Dermis blood vessel endothelial cell (primary cell): ENCODE data around the gene LRP1B. TPM values are rescaled to one million over a fixed set of nuclear protein-coding genes. Genes with fewer than 3 reads are reported as not detected.
"Not testable (repeated sequence)": the region's sequence is repeated elsewhere in the genome, so short reads cannot be mapped to it uniquely, and the experiment has no call there.

Experiments
- DNase-seq: peaks from one replicate; pipeline ENCODE4 v3.0.0; 2010
- total RNA-seq: library from RNA; depleted of rRNA; stranded (reverse); fragments of >200 nt; gene quantifications from 2 replicates; pipeline ENCODE4 v1.2.3, GENCODE V29; 2014

The LRP1B gene
- total RNA-seq, 1 donor from 2014 or later = under 0.01 TPM

DNA sequence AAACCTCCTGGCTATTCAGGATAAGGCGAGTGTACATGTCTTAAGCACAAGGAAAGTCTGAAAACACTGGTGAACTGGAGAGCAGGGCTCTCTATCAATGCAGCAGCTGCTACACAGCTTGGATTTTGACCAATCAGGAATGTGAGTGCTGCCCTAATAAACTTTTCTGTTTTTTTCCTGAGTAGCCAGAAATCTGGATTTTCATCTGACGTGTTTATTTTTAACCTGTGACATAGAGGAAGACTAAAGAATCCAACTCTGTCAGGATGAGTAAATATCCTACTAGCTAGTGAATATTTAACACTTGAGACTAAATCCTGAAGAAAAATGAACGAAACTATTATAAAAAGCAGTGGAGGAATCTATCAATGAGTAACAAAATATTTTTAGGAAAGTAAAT is 1638.9 kb downstream of the LRP1B start:
- DNase-seq = no peak

DNA sequence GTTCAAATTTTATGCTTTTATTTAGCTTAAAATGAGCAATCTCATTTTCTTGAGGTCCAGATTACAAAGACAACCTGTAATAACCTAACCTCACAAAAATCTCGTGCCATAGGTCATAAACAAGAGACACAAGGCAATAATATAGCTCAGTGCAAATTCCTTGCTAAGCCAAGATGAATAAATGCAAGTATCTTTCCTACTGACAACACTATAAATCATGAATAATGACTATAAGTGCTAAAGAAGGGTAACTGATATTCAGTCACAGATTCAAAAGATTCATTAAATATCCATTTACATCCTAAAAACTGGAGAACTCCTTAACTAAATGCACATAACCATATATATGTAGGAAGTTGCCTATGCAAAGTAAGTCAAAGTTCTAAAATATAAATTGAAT is 1641.6 kb downstream of the LRP1B start:
- no peak for DNase-seq

DNA sequence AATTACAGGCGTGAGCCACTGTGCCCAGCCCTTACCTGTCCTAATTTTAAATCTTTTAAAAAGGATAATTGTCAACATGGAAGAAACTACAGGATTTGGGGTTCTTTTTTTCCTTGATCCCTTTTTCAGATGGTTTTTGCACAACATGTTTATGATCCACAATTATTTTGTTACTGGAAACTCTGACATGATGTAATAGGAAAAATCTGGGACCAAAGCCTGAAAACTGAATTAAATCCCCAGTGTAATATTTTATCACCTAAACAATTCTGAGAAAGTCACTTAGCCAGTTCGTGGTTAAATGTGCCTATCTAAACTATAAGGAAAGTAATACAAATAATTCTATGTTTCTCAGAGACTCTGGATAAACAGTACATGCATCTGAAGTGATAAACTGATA is 1649.7 kb downstream of the LRP1B start:
- DNase-seq = no peak

DNA sequence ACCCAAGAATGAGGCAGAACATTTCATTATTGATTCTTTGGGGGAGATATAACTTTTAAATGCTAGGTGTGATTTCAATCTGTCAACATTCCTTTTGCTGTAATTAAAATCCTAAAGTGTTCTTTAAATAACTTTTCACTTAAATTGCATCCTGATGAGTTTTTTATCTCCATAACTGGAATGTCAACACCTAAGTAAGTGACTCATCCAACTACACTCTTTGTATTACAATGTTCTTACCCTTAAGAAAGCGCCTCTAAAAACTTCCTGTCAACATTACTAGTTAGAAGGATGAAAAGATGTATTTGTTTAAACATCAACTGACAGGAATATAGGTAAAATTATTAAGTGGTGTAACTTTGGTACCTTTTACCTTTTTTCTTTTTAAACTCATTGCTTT is 1657.0 kb downstream of the LRP1B start:
- no peak for DNase-seq

DNA sequence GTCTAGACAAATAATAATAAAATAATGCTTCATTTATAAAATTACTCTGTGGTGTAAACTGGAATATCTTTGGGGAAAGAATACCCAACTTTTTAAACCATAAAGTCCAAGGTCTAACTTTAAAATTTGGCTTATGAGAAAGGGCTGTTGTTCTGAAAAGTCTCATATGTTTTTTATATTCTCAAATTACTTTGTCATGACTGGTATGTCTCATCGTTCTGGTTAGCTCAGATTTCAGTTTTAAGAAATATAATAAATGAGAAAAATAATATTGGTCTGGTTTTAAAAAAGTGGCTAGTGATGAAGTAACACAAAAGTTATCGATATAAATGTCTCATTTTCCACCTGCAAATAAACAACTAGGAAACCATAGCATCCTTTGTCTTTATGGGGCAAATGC is 1658.1 kb downstream of the LRP1B start:
- DNase-seq = no peak

DNA sequence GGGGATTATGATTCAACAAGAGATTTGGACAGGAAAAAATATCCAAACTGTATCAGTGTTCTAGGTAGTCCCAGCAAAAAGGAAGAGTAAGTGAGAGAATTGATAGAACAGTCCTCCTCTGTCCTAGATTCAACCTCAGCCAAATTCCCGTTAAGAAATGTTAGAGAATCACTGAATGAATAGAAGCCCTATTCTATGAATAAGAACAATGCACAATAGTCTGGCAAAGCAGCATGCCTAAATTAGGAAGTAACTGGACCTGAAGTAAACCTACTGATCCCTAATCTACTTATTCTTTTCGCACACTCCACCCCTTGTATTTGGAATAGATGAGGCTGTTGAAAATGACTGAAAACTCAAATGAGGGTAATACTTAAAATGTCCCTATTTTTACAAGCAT is 1665.5 kb downstream of the LRP1B start:
- DNase-seq = no peak

DNA sequence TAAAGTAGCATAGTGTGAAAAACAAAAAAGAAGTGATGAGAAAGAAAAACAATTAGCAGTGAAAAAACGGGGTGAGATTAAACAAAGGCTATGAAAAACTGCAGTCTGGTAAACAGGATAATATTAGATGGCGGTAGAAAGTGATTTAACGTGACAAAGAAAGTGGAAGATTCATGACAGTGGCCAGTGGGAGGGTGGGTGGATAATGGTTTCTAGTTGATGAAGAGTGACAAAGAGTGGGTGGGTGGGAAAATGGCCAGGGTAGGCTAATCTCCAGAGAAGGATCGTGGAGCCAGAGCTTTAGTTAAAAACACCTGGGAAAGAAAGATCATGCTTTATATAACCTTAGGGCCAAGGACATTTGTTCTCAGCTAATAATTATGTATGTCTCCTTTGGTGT is 1667.8 kb downstream of the LRP1B start:
- DNase-seq = no peak

DNA sequence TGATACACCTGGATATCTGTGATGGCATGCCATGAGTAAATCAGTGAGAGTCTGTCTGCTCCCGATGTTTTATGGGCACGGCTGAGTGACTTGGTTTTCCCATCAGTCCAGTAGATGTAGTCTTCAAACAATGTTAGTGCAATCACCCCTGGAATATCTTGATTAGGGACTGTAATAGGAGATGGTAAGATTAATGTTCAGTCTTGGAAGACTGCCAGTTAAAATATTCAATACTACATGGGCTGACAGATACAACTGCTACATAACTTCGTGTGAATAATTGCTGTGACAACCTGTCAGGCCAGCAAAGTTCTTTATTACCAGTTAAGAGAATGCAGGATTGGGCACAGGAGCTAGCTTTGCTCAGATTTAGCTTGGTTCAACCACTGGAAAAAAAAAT is 1673.3 kb downstream of the LRP1B start:
- DNase-seq = no peak

DNA sequence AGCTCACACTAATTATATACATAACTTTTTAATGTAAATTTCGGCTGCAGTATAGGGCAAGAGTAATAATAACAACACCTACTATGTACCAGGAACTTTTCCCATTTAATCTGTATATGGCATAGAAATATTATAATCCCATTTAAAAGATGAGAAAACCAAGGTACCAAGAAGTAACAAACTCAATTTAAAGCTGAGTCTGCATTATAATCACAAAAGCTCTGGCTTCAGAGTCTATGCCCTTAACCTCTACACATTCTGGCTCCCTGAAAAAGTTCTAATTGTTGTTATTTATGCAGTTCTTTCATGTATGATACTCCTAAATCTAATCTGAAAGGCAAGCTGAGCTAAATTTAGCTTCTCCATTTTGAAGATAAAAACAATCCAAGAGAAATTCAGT is 1675.5 kb downstream of the LRP1B start:
- DNase-seq = no peak

DNA sequence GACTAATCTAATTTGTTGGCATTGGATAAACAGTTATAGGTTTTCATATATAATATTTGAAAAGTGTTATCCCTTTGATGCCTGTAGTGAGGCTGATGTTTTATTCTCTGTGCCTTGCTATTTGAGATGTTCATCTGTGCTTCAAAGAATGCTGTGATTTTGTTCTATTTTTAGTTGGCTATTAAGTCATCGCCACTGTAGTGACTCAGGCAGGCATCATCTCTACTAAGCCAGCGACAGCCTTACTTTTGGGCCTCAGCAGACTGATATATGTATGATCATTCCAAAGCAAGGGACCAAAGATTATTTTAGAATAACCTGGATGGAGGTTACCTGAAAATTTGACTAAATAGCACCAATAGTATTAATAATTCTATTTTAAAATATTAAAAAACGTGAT is 1676.1 kb downstream of the LRP1B start:
- DNase-seq = no peak

DNA sequence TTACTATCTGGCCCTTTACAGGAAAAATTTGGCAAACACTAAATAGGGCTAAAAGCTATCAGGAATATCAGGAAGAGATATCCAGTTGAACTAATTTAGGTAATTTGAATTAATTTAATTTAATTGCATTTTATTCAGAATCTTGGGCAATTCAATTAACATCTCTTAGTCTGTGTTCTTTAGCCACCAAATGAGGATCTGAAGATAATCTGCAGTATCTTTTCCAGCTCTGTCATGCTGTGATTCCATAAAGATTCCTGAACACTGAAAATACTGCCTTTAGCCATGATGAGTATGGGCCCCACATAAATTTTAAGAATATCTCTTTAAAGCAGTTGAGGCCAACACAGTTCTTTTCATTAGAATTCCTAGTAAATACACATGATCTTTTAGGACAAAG is 1679.5 kb downstream of the LRP1B start:
- no peak for DNase-seq

DNA sequence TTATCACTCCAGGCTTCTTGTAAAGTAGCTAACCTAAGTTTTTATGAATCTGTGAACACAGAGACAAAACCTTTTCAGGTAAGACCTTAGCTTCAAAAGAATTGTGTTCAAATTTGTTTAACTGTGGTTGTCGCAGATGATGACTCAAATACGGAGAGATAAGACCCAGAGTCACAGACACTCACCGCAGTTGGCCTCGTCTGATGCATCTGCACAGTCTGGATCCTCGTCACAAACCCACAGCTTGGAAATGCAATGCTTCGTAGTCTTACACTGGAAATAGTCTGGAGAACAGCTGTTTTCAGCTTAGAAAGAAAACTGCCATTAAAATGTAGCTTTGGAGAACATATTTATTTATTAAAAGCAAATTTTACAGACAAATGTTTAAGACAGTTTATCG is 1688.5 kb downstream of the LRP1B start:
- no peak for DNase-seq

DNA sequence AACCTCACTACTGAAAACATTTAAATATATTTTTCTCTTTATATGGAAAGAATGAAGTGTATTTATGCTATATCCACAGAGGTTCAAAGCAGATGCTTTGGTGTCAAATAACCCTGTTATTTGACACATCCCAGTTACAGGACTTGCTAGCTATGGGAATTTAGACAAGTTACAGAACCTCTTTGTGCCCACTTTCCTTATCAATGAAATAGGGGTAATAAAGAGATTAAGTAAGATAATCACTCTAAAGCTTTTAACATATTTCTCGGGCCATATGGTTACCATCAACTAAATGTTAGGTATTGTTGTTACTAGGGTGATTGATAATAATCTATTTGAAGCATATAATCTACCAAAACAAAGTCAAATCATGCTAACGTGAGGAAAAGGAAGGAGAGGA is 1690.0 kb downstream of the LRP1B start:
- DNase-seq = no peak

DNA sequence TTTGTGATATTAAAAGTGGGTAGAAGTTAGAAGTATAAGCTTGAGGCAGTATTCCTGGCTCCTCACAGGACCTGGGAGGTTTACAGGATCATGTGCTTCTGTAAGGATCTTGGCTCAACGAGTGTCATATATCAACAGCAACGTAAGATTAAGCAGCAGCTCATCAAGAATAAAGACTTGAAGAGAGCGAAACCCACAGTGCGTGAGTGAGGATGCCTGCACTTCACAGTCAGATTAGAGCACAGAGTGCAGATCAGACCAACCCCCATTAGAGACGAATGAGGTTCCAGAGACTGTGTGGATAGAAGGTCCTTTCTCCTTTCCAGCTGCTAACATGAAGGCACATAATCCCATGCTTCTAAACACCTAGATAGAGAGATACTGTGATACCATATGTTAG is 1693.9 kb downstream of the LRP1B start:
- no peak for DNase-seq

DNA sequence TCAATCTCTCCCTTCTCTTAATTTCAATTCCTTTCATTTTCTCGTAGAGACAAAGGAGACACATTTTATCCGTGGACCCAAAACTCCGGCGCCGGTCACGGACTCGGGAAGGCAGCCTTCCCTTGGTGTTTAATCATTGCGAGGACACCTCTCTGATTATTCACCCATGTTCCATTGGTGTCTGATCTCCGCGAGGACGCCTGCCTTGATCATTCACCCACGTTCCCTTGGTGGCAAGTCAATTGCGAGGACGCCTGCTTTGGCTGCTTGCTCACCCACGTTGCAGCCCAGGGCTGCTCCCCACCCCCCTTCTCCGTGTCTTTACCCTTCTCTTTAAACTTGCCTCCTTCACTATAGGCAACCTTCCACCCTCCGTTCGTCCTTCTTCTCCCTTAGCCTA is 1703.8 kb downstream of the LRP1B start:
- DNase-seq = not testable (repeated sequence)

DNA sequence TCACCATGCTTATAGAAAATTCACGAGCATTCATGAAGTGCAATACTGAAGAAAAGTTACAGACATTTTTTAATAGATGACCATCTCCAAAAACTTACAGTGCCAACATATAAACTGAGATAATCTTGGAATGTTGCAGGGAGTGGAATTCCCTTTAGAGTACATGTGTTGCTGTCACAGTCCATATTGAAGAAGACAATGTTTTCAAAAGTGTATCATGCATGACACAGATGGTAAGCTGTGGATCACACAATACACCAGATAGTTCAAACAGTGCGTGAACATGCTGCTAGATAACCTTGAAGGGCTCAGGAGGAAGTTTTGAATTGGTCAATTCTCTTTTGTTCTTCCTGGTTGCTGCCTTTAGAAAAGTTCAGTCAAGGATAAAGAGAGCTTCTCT is 1706.3 kb downstream of the LRP1B start:
- DNase-seq = no peak

DNA sequence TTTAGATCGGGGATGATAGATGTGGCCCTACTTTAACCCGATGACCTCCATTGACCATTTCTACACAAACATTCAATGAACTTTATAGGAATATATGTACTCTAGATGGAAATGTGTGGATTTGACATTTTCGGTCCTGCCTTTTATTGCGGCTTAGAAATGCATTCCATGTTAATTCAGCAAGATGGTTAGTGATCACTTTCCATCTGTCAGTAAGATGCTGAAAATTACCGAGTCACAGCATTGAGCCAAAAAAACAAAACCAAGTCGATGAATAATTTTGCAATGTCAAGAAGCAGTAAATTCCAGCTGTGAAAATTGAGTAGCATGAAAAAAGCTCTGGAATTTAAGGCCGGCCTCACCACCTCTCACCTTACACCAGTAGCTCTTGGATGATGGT is 1708.1 kb downstream of the LRP1B start:
- no peak for DNase-seq

DNA sequence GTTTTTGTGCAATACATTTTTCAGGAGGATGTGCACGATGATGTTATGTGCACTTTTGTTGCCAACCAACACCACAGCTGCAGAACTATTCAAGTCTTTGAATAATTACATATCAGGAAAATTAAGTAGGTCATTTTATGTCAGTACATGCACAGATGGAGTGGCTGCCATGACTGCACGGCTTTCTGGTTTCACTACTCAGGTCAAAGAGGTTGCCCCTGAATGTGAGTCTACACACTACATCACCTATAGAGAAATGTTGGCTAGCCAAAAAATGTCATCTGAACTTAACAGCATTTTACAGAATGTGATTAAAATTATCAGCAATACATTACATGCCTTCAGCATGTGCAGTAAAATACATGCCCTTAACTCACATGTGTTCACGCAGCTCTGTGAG is 1713.3 kb downstream of the LRP1B start:
- DNase-seq = no peak

DNA sequence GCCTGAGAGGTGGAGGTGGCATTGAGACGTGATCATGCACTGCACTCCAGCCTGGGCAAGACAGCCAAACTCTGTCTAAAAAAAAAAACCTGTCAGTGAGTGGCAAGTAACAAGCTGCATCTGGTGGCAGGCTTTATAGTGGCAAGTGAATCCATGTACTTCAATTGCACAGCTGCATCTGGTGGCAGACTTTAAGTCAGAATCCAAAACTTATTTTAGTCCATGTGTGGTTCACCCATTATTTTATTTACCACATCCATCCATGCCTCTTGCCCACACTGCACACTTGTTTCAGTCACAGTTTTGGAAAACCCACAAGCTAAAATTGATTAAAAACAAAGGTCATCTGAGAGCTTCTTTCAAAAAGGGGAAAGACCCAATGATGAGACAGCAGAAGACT is 1714.2 kb downstream of the LRP1B start:
- no peak for DNase-seq

DNA sequence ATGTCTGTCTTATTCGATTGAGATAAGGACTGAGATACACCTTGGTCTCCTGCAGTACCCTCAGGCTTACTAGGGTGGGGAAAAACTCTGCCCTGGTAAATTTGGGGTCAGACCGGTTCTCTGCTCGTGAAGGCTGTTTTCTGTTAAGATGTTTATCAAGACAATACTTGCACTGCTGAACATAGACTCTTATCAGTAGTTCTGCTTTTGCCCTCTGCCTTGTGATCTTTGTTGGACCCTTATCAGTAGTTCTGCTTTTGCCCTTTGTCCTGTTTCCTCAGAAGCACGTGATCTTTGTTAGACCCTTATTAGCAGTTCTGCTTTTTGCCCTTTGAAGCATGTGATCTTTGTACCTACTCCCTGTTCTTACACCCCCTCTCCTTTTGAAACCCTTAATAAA is 1715.8 kb downstream of the LRP1B start:
- DNase-seq = not testable (repeated sequence)

DNA sequence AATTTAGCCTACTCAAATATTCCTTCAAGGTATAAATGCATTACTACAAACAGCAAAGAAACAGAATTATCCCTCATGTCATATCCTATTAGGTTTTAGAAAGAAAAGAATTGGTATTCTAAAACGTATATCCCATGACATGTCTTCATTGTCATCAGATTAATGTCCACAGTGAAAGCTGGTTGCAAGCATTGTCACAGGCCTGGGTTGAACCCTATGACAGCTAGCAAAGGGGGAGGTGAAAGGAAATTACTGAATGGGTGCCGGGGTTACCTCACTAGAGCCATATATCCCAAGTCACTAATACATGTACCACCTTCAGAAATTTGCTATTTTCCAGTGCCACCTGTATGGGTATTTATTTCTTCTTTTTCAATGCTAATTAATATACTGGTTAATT is 1720.1 kb downstream of the LRP1B start:
- DNase-seq = no peak

DNA sequence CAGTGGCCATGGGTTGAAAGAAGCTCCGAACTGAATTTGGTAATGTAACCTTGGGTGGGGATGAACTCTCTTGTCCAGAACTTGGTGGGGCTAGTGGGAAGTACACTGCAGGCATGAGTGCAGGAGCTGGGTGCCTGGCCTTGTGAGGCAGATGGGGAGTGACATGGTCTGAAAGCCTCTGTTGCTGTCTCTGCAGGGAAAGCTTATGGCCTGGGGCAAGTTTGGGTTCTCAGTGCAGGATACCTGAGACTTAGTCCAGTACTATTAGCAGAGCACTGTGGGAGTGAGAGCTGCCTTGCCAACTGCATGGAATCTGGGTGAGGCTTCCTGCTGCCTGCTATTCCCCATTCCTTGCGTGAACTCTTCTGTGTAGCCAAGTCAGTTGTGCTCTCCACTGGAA is 1729.8 kb downstream of the LRP1B start:
- no peak for DNase-seq

DNA sequence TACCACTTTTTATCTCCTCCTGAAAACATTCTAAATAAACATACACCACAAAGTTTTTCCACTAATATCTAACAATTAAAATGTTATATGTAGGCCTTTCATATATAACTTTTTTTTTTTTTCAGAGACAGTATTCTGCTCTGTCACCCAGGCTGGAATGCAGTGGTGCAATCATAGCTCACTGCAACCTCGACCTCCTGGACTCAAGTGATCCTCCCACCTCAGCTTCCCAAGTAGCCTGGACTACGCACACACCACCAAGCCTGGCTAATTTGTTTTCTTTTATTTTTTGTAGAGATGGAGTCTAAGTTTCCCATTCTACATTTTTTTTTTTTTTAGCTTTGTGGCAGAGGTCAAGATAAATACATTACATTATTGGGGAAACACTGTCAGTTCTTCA is 1738.0 kb downstream of the LRP1B start:
- no peak for DNase-seq

DNA sequence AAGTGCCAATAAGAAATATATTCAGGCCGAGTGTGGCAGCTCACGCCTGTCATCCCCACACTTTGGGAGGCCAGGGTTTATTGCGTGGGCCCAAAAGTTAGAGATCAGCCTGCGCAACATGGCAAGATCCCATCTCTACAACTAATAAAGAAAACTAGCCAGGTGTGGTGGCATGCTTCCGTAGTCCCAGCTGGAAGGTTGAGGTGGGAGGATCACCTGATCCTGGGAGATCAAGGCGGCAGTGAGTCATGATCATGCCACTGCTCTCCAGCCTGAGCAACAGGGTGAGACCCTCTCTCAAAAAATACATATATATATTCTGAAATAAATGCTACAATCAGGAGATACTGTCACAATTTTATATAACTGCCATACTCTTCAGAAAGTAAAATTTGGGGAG is 1745.9 kb downstream of the LRP1B start:
- no peak for DNase-seq

DNA sequence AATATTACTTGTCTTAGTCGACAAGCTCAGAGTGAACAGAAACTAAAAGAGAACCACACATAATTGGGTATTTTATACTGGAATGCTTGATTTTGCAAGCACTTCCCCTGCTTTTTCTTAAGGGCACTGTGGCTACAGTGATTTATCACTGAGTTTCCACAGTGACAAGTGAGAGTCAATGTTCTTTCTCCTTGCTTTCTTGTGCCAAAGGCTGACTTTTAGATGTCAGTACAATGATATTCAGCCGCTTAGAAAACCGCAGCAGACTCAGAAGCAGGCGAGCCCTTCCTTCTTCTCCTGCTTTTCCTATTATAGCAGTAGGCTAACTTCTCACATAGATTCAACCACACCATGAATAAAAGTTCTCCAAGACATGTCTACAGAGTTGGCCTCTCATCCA is 1747.0 kb downstream of the LRP1B start:
- DNase-seq = no peak

DNA sequence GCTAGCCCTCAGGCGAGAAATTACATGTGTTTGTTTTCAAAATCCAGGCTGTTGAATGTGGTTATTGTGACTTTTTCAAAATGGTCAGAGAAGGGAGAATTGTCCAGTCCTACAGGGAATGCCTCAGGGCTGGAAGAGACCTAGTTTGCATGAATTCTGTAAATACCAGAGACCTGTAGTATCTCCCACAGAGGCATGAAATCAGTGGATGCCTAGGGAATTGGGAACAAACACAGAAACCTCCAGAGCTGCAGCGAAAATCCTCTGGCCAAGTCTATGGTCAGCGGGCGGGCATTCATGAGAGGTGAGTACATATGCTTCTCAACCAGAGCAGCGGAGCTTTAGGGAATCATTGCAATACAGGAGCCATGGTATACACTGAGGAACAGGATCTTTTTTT is 1754.1 kb downstream of the LRP1B start:
- DNase-seq = no peak
